A673 (cell line): Measurements from ENCODE around the gene PLOD3.

Source experiments
- EZH2 ChIP-seq: fragments of 200-600 bp; sonication (generic); IDR thresholded peaks from 2 replicates; pipeline ENCODE4 v1.6.1; 2017; ENCODE audit warnings: borderline replicate concordance, low read depth, mild to moderate bottlenecking, mixed read lengths, antibody characterized with exemption, low read length; ENCODE audit not compliant: poor library complexity, severe bottlenecking
- TF ChIP-seq, protein P1 (sequence below): fragments of 300-800, 200-600 bp; sonication (generic); conservative IDR thresholded peaks from 2 replicates; pipeline ENCODE4 v1.5.1; 2017; ENCODE audit warnings: low read depth, mild to moderate bottlenecking, antibody characterized with exemption, low read length, moderate library complexity, mixed read lengths

DNA sequence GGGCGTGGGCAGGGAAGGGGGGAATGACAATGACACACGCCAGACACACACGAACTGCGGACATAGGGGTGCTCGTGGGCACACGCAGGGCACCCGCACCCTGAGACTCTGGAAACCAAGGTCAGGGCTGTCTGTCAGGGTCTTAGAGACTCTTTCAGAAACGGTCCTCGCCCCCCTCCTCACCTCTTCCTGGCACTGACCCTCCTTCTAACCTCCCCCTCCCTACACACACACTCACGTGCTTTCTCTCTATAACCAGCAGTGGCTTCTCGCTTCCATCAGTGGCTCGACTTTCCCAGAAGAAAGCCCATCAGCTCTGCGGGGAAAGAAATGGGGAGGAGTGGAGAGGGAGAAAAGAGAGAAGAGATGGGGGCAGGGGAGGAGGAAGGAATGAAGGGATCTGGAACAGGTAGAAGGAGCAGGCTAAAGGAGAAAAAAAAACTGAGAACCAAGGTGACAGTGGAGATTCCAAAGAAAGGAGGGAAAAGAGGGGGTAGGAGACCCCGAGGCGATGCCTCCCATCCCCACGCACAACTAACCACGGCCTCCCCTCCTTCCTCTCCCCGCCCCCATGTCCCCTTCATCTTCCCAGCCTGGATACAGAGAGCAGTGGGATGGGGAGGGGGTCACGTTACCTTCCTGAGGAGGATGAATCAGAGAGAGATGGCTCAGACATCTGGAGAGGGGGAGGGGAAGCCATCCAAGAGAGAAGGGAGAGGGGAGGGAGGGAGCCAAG lies 50.3 kb downstream of the PLOD3 start:
- TF ChIP-seq EZH2, result no peak
- TF ChIP-seq, protein P1, sequence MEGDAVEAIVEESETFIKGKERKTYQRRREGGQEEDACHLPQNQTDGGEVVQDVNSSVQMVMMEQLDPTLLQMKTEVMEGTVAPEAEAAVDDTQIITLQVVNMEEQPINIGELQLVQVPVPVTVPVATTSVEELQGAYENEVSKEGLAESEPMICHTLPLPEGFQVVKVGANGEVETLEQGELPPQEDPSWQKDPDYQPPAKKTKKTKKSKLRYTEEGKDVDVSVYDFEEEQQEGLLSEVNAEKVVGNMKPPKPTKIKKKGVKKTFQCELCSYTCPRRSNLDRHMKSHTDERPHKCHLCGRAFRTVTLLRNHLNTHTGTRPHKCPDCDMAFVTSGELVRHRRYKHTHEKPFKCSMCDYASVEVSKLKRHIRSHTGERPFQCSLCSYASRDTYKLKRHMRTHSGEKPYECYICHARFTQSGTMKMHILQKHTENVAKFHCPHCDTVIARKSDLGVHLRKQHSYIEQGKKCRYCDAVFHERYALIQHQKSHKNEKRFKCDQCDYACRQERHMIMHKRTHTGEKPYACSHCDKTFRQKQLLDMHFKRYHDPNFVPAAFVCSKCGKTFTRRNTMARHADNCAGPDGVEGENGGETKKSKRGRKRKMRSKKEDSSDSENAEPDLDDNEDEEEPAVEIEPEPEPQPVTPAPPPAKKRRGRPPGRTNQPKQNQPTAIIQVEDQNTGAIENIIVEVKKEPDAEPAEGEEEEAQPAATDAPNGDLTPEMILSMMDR, result no peak
